Measurements from ENCODE around the gene SUPT3H.
"Not testable (repeated sequence)": the region's sequence is repeated elsewhere in the genome, so short reads cannot be mapped to it uniquely, and the experiment has no call there.

SUPT3H gene

GRCh38 chr6:44914141-44914540 is 463.6 kb downstream of the SUPT3H start:
- no peaks in the 10 kb centered on the region for H3K36me3 ChIP-seq (ENCODE audit: control insufficient read depth in 4 of 4, insufficient read depth in 4 of 4, low read length in 3 of 4)
- H3K4me1 ChIP-seq (ENCODE audit: control extremely low read depth in 1 of 4, control insufficient read depth in 4 of 4, insufficient read depth in 4 of 4, low read length in 3 of 4): peaks cover 0 to 3% (median 0%) of the 10 kb centered on the region in 4 experiments
- H3K27ac ChIP-seq (ENCODE audit: insufficient read depth in 1 of 2, low read depth in 1 of 2, low read length in 2 of 2, poor library complexity in 1 of 2, severe bottlenecking in 2 of 2): no peak overlapping the region
- DNase-seq: no peak
- POLR2A ChIA-PET: no interaction called here
- H3K9me3 ChIP-seq (ENCODE audit: control extremely low read depth in 1 of 5, control insufficient read depth in 4 of 5, insufficient read depth in 2 of 5, low read depth in 1 of 5, low read length in 4 of 5): no peaks in the 10 kb centered on the region
- no peak overlapping the region for H3K4me3 ChIP-seq (ENCODE audit: control insufficient read depth in 1 of 7, extremely low read depth in 1 of 7, insufficient read depth in 4 of 7, low read depth in 2 of 7, low read length in 6 of 7)
- CTCF ChIA-PET: interaction anchor here (0.7 kb wide), 1 partner anchor 17 kb away, joined by 3 read pairs; no protein-coding TSS in a partner anchor
- no peaks in the 10 kb centered on the region for H3K27me3 ChIP-seq (replicated peaks in 2 of 5; ENCODE audit: control insufficient read depth in 4 of 5, insufficient read depth in 5 of 5, low read length in 4 of 5)

- ChIA-PET CTCF (no interaction called here), POLR2A (no interaction called here)
- Histone ChIP-seq H3K4me3 (ENCODE audit: control insufficient read depth in 1 of 7, extremely low read depth in 1 of 7, insufficient read depth in 4 of 7, low read depth in 2 of 7, low read length in 6 of 7) (no peak overlapping the region), H3K9me3 (ENCODE audit: control extremely low read depth in 1 of 5, control insufficient read depth in 4 of 5, insufficient read depth in 2 of 5, low read depth in 1 of 5, low read length in 4 of 5) (no peaks in the 10 kb centered on the region), H3K4me1 (ENCODE audit: control extremely low read depth in 1 of 4, control insufficient read depth in 4 of 4, insufficient read depth in 4 of 4, low read length in 3 of 4) (no peaks in the 10 kb centered on the region), H3K27me3 (replicated peaks in 2 of 5; ENCODE audit: control insufficient read depth in 4 of 5, insufficient read depth in 5 of 5, low read length in 4 of 5) (no peaks in the 10 kb centered on the region), H3K27ac (ENCODE audit: insufficient read depth in 1 of 2, low read depth in 1 of 2, low read length in 2 of 2, poor library complexity in 1 of 2, severe bottlenecking in 2 of 2) (no peak overlapping the region), H3K36me3 (ENCODE audit: control insufficient read depth in 4 of 4, insufficient read depth in 4 of 4, low read length in 3 of 4) (no peaks in the 10 kb centered on the region)
- DNase-seq: no peak
- WGBS (ENCODE audit: insufficient coverage): no CpG with 5 or more reads among the region's 2 CpGs
These were observed 471.0 kb downstream of the SUPT3H start for GRCh38 chr6:44906761-44907160.

GRCh38 chr6:44900358-44900757 is 477.4 kb downstream of the SUPT3H start:
- CTCF ChIA-PET; H3K27ac ChIP-seq (ENCODE audit: insufficient read depth in 1 of 2, low read depth in 1 of 2, low read length in 2 of 2, poor library complexity in 1 of 2, severe bottlenecking in 2 of 2); H3K4me1 ChIP-seq (ENCODE audit: control extremely low read depth in 1 of 4, control insufficient read depth in 4 of 4, insufficient read depth in 4 of 4, low read length in 3 of 4); H3K27me3 ChIP-seq (replicated peaks in 2 of 5; ENCODE audit: control insufficient read depth in 4 of 5, insufficient read depth in 5 of 5, low read length in 4 of 5); H3K4me3 ChIP-seq (ENCODE audit: control insufficient read depth in 1 of 7, extremely low read depth in 1 of 7, insufficient read depth in 4 of 7, low read depth in 2 of 7, low read length in 6 of 7); H3K36me3 ChIP-seq (ENCODE audit: control insufficient read depth in 4 of 4, insufficient read depth in 4 of 4, low read length in 3 of 4); H3K9me3 ChIP-seq (ENCODE audit: control extremely low read depth in 1 of 5, control insufficient read depth in 4 of 5, insufficient read depth in 2 of 5, low read depth in 1 of 5, low read length in 4 of 5); POLR2A ChIA-PET; DNase-seq: not testable (repeated sequence)
- 99% methylated on average over 11 of the region's 11 CpGs for WGBS (ENCODE audit: insufficient coverage)

- CTCF ChIA-PET: no interaction called here
These were observed 479.3 kb downstream of the SUPT3H start for GRCh38 chr6:44898296-44898930.

GRCh38 chr6:44897316-44897715 is 480.4 kb downstream of the SUPT3H start:
- ChIA-PET CTCF (interaction anchor here (0.8 kb wide), 1 partner anchor 17 kb away, joined by 3 read pairs; no protein-coding TSS in a partner anchor), POLR2A (no interaction called here)
- peaks cover 0 to 3% (median 0%) of the 10 kb centered on the region in 4 experiments for H3K36me3 ChIP-seq (ENCODE audit: control insufficient read depth in 4 of 4, insufficient read depth in 4 of 4, low read length in 3 of 4)

More at GRCh38 chr6:44898296-44898930, 479.3 kb downstream of the SUPT3H start:
- H3K27me3 ChIP-seq (replicated peaks in 2 of 5; ENCODE audit: control insufficient read depth in 4 of 5, insufficient read depth in 5 of 5, low read length in 4 of 5): no peaks in the 10 kb centered on the region
- no peak overlapping the region for H3K27ac ChIP-seq (ENCODE audit: insufficient read depth in 1 of 2, low read depth in 1 of 2, low read length in 2 of 2, poor library complexity in 1 of 2, severe bottlenecking in 2 of 2)
- H3K4me3 ChIP-seq (ENCODE audit: control insufficient read depth in 1 of 7, extremely low read depth in 1 of 7, insufficient read depth in 4 of 7, low read depth in 2 of 7, low read length in 6 of 7): no peak overlapping the region
- H3K36me3 ChIP-seq (ENCODE audit: control insufficient read depth in 4 of 4, insufficient read depth in 4 of 4, low read length in 3 of 4): peaks cover 0 to 3% (median 0%) of the 10 kb centered on the region in 4 experiments
- POLR2A ChIA-PET: no interaction called here
- H3K4me1 ChIP-seq (ENCODE audit: control extremely low read depth in 1 of 4, control insufficient read depth in 4 of 4, insufficient read depth in 4 of 4, low read length in 3 of 4): no peaks in the 10 kb centered on the region
- no peak for DNase-seq
- 99% methylated on average over 8 of the region's 10 CpGs for WGBS (ENCODE audit: insufficient coverage)
- H3K9me3 ChIP-seq (ENCODE audit: control extremely low read depth in 1 of 5, control insufficient read depth in 4 of 5, insufficient read depth in 2 of 5, low read depth in 1 of 5, low read length in 4 of 5): peaks cover 0 to 2% (median 0%) of the 10 kb centered on the region in 5 experiments

GRCh38 chr6:44896701-44897100 is 481.0 kb downstream of the SUPT3H start:
- Histone ChIP-seq H3K4me3 (ENCODE audit: control insufficient read depth in 1 of 7, extremely low read depth in 1 of 7, insufficient read depth in 4 of 7, low read depth in 2 of 7, low read length in 6 of 7) (no peak overlapping the region), H3K27me3 (replicated peaks in 2 of 5; ENCODE audit: control insufficient read depth in 4 of 5, insufficient read depth in 5 of 5, low read length in 4 of 5) (no peaks in the 10 kb centered on the region), H3K4me1 (ENCODE audit: control extremely low read depth in 1 of 4, control insufficient read depth in 4 of 4, insufficient read depth in 4 of 4, low read length in 3 of 4) (no peaks in the 10 kb centered on the region), H3K9me3 (ENCODE audit: control extremely low read depth in 1 of 5, control insufficient read depth in 4 of 5, insufficient read depth in 2 of 5, low read depth in 1 of 5, low read length in 4 of 5) (peaks cover 0 to 3% (median 0%) of the 10 kb centered on the region in 5 experiments), H3K36me3 (ENCODE audit: control insufficient read depth in 4 of 4, insufficient read depth in 4 of 4, low read length in 3 of 4) (peaks cover 0 to 3% (median 0%) of the 10 kb centered on the region in 4 experiments), H3K27ac (ENCODE audit: insufficient read depth in 1 of 2, low read depth in 1 of 2, low read length in 2 of 2, poor library complexity in 1 of 2, severe bottlenecking in 2 of 2) (no peak overlapping the region)
- DNase-seq: no peak
- CTCF ChIA-PET: interaction anchor here (0.8 kb wide), 1 partner anchor 17 kb away, joined by 3 read pairs; no protein-coding TSS in a partner anchor
- POLR2A ChIA-PET: interaction anchor here (0.5 kb wide), 1 partner anchor 181 kb away, joined by 3 read pairs; no protein-coding TSS in a partner anchor
- WGBS (ENCODE audit: insufficient coverage): 91% methylated on average over 2 of the region's 4 CpGs

More at GRCh38 chr6:44897316-44897715, 480.4 kb downstream of the SUPT3H start:
- Histone ChIP-seq H3K4me1 (ENCODE audit: control extremely low read depth in 1 of 4, control insufficient read depth in 4 of 4, insufficient read depth in 4 of 4, low read length in 3 of 4) (no peaks in the 10 kb centered on the region), H3K27ac (ENCODE audit: insufficient read depth in 1 of 2, low read depth in 1 of 2, low read length in 2 of 2, poor library complexity in 1 of 2, severe bottlenecking in 2 of 2) (no peak overlapping the region), H3K9me3 (ENCODE audit: control extremely low read depth in 1 of 5, control insufficient read depth in 4 of 5, insufficient read depth in 2 of 5, low read depth in 1 of 5, low read length in 4 of 5) (peaks cover 0 to 2% (median 0%) of the 10 kb centered on the region in 5 experiments), H3K4me3 (ENCODE audit: control insufficient read depth in 1 of 7, extremely low read depth in 1 of 7, insufficient read depth in 4 of 7, low read depth in 2 of 7, low read length in 6 of 7) (no peak overlapping the region), H3K27me3 (replicated peaks in 2 of 5; ENCODE audit: control insufficient read depth in 4 of 5, insufficient read depth in 5 of 5, low read length in 4 of 5) (no peaks in the 10 kb centered on the region)
- no peak for DNase-seq

GRCh38 chr6:44892579-44892978 is 485.2 kb downstream of the SUPT3H start:
- no peak overlapping the region for H3K4me3 ChIP-seq (ENCODE audit: control insufficient read depth in 1 of 7, extremely low read depth in 1 of 7, insufficient read depth in 4 of 7, low read depth in 2 of 7, low read length in 6 of 7)
- POLR2A ChIA-PET: no interaction called here
- H3K9me3 ChIP-seq (ENCODE audit: control extremely low read depth in 1 of 5, control insufficient read depth in 4 of 5, insufficient read depth in 2 of 5, low read depth in 1 of 5, low read length in 4 of 5): peaks cover 0 to 3% (median 0%) of the 10 kb centered on the region in 5 experiments
- H3K4me1 ChIP-seq (ENCODE audit: control extremely low read depth in 1 of 4, control insufficient read depth in 4 of 4, insufficient read depth in 4 of 4, low read length in 3 of 4): no peaks in the 10 kb centered on the region
- no peak overlapping the region for H3K27ac ChIP-seq (ENCODE audit: insufficient read depth in 1 of 2, low read depth in 1 of 2, low read length in 2 of 2, poor library complexity in 1 of 2, severe bottlenecking in 2 of 2)
- no peaks in the 10 kb centered on the region for H3K36me3 ChIP-seq (ENCODE audit: control insufficient read depth in 4 of 4, insufficient read depth in 4 of 4, low read length in 3 of 4)
- no peaks in the 10 kb centered on the region for H3K27me3 ChIP-seq (replicated peaks in 2 of 5; ENCODE audit: control insufficient read depth in 4 of 5, insufficient read depth in 5 of 5, low read length in 4 of 5)
- DNase-seq: no peak
- CTCF ChIA-PET: no interaction called here

All from common myeloid progenitor, CD34-positive (primary cell).